ENCODE results near the gene ZC3H18.

Gene ZC3H18

GRCh38 chr16:88552166-88552565 lies 18.0 kb upstream of the ZC3H18 start:
- DNase-seq = no peak

- DNase-seq = no peak
These were observed 17.4 kb upstream of the ZC3H18 start for GRCh38 chr16:88552815-88553214.

- DNase-seq = no peak
These were observed 16.5 kb upstream of the ZC3H18 start for GRCh38 chr16:88553739-88554138.

- no peak for DNase-seq
These were observed 15.4 kb upstream of the ZC3H18 start for GRCh38 chr16:88554711-88555264.

GRCh38 chr16:88556294-88556988 lies 13.8 kb upstream of the ZC3H18 start:
- no peak for DNase-seq

- DNase-seq = peak; percentile 32 to 55
These were observed 11.5 kb upstream of the ZC3H18 start for GRCh38 chr16:88558457-88559442.

- peak in 1 of 2 donors; percentile 10 for DNase-seq
These were observed 9.3 kb upstream of the ZC3H18 start for GRCh38 chr16:88560714-88561484.

- DNase-seq = peak; percentile 26 to 44
These were observed 8.5 kb upstream of the ZC3H18 start for GRCh38 chr16:88561485-88562359.

- DNase-seq = peak; percentile 72 to 80
These were observed 4.0 kb upstream of the ZC3H18 start for GRCh38 chr16:88566158-88566557.

- DNase-seq = no peak
These were observed 1.2 kb upstream of the ZC3H18 start for GRCh38 chr16:88568710-88569613.

- DNase-seq = no peak
These were observed 604 bp upstream of the ZC3H18 start for GRCh38 chr16:88569614-88569984.

GRCh38 chr16:88570691-88571092 lies 489 bp downstream of the ZC3H18 start:
- DNase-seq = peak; percentile 14 to 42

- DNase-seq = no peak
These were observed 5.0 kb downstream of the ZC3H18 start for GRCh38 chr16:88575251-88575650.

GRCh38 chr16:88576307-88576706 lies 6.1 kb downstream of the ZC3H18 start:
- no peak for DNase-seq

- no peak for DNase-seq
These were observed 7.0 kb downstream of the ZC3H18 start for GRCh38 chr16:88577166-88577565.

GRCh38 chr16:88578446-88579313 lies 8.5 kb downstream of the ZC3H18 start:
- no peak for DNase-seq

- no peak for DNase-seq
These were observed 10.2 kb downstream of the ZC3H18 start for GRCh38 chr16:88580371-88580770.

GRCh38 chr16:88581033-88581432 lies 10.8 kb downstream of the ZC3H18 start:
- no peak for DNase-seq

GRCh38 chr16:88582912-88583575 lies 12.8 kb downstream of the ZC3H18 start:
- peak in 1 of 2 donors; percentile 13 for DNase-seq
